CD4-positive, alpha-beta T cell treated with Interleukin-17A for 1 hour (primary cell): Measurements from ENCODE around the gene SAMD11.
"Not testable (repeated sequence)": the region's sequence is repeated elsewhere in the genome, so short reads cannot be mapped to it uniquely, and the experiment has no call there.

Experiments
- DNase-seq: peaks from one replicate; pipeline ENCODE4 v3.0.0-alpha.2; 2020

The SAMD11 gene

GRCh38 chr1:923131-923990 is at the start of gene SAMD11:
Gene SAMD11 (plus strand): TSS chr1:923923. CDS start chr1:924432, 509 bp downstream.
- peak; percentile 73 for DNase-seq

- DNase-seq = not testable (repeated sequence)
These were observed 47.1 kb upstream of the SAMD11 start for GRCh38 chr1:876428-877208.

GRCh38 chr1:877209-877986 is 46.3 kb upstream of the SAMD11 start:
- not testable (repeated sequence) for DNase-seq

- not testable (repeated sequence) for DNase-seq
These were observed 43.2 kb upstream of the SAMD11 start for GRCh38 chr1:880511-880910.

- not testable (repeated sequence) for DNase-seq
These were observed 42.8 kb upstream of the SAMD11 start for GRCh38 chr1:880915-881314.

GRCh38 chr1:886311-886710 is 37.4 kb upstream of the SAMD11 start:
- no peak for DNase-seq

GRCh38 chr1:886760-887159 is 37.0 kb upstream of the SAMD11 start:
- DNase-seq = no peak

GRCh38 chr1:888297-888696 is 35.4 kb upstream of the SAMD11 start:
- no peak for DNase-seq

GRCh38 chr1:889774-890173 is 33.9 kb upstream of the SAMD11 start:
- DNase-seq = not testable (repeated sequence)

- not testable (repeated sequence) for DNase-seq
These were observed 33.5 kb upstream of the SAMD11 start for GRCh38 chr1:890234-890633.

GRCh38 chr1:890661-891060 is 33.1 kb upstream of the SAMD11 start:
- DNase-seq = no peak

- DNase-seq = no peak
These were observed 26.5 kb upstream of the SAMD11 start for GRCh38 chr1:897226-897625.

- DNase-seq = not testable (repeated sequence)
These were observed 25.8 kb upstream of the SAMD11 start for GRCh38 chr1:897951-898350.

GRCh38 chr1:899636-900317 is 23.9 kb upstream of the SAMD11 start:
- DNase-seq = no peak

- DNase-seq = no peak
These were observed 22.4 kb upstream of the SAMD11 start for GRCh38 chr1:901108-901859.

GRCh38 chr1:902802-903201 is 20.9 kb upstream of the SAMD11 start:
- DNase-seq = no peak

GRCh38 chr1:903305-903704 is 20.4 kb upstream of the SAMD11 start:
- DNase-seq = no peak

- DNase-seq = no peak
These were observed 19.9 kb upstream of the SAMD11 start for GRCh38 chr1:903721-904271.

- peak; percentile 88 for DNase-seq
These were observed 19.3 kb upstream of the SAMD11 start for GRCh38 chr1:904310-904950.

GRCh38 chr1:905071-905749 is 18.5 kb upstream of the SAMD11 start:
- peak; percentile 14 for DNase-seq
